Activated CD4-positive, CD25-positive, alpha-beta regulatory T cell (primary cell): ENCODE results near the gene CEP76.

Experiments used
- DNase-seq, 4 experiments: peaks; one replicate each; lab custom pipeline; 2025; lab: John Stamatoyannopoulos, UW

Gene CEP76

DNA sequence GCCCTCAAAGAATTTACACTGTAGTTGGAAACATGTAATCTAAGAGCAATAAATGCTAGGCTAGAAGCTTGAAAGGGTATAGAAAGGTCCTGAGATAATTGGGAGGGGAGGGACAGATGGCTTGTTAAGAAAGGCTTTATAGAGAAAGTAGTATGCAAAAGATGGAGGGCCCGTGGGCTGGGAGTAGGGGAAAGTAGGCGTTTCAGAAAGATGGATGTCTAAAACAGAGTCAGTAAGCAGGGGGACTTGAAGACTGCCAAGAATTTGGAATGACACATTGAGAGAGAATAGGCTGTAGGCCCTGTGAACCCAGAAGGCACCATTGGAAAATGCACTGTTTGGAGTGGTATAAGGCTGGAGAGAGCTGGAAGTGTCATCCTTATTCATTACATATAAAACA lies 1.1 kb upstream of the CEP76 start:
- DNase-seq: no peak

GRCh38 chr18:12703096-12703567 lies 609 bp upstream of the CEP76 start:
- no peak for DNase-seq

DNA sequence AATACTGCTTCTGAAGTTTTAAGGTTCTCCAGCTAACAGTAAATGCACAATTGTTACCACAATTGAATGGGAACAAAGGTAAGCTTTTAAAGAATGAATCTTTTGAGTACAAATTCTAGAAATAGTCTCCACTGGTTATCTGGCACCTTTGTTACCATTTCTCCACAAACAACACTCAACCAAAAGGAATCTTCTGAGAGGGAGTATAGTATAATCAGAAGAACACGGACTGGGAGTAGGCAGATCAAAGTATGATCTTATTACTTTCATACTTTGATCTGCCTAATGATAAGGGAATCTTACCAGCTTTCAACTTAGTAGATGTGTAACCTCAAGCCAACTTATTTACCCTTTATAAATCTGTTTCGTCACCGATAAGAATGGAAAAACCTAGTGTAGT lies 1.4 kb downstream of the CEP76 start:
- no peak for DNase-seq

GRCh38 chr18:12699747-12700146 lies 2.8 kb downstream of the CEP76 start:
- no peak for DNase-seq

- no peak for DNase-seq
These were observed 8.5 kb downstream of the CEP76 start for GRCh38 chr18:12694032-12694431.

DNA sequence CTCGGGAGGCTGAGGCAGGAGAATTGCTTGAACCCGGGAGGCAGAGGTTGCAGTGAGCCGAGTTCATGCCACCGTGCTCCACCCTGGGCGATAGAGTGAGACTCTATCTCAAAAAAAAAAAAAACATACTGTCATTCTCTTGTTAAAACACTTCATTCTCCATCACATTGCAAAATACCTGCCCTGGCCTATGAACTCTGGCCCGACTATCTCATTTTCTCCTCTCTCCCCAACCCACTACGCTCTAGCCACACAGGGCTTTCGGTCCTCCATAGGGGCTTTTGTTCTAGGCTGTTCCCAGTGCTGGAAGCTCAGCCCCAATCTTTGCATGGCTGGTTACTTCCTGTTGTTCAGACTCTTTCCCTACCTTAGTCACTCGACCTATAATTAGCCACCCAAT lies 10.3 kb downstream of the CEP76 start:
- DNase-seq: no peak

- no peak for DNase-seq
These were observed 13.2 kb downstream of the CEP76 start for GRCh38 chr18:12689256-12689850.

DNA sequence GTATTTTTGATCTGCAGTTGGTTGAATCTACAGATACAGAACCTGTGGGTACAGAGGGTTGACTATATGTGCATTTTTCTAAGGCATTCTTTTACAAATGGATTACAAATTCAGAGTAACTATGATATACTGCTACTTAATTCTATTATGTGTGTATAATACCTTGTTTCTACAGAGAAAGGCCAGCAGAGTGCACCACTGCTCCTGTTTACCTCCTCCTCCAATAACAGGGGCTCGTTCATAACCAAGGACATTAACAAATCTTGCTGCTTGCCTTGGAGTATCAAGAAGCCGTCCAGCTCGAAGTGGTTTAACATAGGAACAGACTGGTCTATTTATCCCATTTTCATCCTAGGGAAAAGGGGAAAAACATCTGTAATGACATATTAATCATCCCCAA lies 16.4 kb downstream of the CEP76 start:
- DNase-seq: no peak

GRCh38 chr18:12679183-12679786 lies 23.2 kb downstream of the CEP76 start:
- DNase-seq: no peak

GRCh38 chr18:12668041-12668440 lies 34.5 kb downstream of the CEP76 start:
- DNase-seq: no peak

DNA sequence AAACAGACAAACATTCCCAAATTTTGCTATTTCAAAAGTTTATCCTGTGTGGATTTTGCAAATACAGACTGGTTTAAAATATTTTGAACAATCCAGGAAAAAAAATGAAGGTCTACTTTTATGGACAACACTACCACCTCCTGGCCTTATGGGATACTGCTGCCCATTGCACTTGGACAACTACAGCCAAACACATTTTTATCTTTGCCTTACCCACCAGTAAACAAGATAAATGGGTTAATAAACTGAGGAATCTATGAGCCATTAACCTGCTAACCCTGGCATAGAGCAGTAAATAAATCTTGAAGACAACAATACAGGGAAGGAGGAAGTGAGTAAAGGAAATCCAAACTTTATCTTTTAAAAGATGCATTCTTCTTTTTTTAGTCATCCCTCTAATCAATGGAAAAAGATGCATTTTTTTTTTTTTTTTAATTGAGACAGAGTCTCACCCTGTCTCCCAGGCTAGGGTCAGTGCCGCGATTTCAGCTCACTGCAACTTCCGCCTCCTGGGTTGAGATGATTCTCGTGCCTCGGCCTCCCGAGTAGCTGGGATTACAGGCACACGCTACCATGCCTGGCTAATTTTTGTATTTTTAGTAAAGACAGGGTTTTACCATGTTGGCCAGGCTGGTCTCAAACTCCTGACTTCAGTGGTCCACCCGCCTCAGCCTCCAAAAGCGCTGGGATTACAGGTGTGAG lies 42.5 kb downstream of the CEP76 start:
- DNase-seq: no peak

- DNase-seq: no peak
These were observed 43.9 kb downstream of the CEP76 start for GRCh38 chr18:12658426-12659138.

DNA sequence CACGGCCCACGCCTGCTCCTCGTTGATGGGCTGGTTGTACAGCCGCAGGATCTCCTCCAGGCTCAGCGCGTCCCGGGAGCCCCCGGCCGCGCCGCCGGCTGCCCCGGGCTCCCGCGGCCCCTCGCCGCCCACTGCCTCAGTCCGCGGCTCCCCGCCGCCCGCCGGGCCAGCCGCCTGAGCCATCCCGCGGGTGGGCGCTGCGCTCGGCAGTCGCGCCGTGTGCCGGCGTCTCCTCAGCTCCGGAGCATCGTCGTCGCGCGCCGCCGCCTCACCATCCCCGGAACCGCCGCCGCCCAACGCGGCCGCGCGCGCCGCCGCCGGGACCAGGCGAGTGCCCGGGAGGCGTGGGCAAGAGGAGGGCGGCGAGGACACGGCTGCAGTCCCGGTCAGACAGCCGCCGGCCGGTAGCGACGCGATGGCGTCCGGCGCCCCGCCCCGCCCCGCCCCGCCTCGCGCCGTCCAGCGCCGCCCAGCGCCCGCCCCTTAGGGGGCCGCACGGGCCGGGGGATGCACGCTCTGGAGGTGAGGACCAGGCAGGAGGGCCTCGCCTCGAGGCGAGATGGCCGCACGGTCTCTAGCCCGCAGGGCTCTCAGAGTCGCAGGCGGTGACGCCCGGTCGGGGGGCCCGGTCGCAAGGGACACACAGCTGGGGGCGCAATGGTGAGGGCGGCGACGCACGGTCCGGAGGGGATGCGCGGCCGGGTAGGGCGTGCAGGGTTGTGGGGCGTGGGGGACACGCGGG lies 44.7 kb downstream of the CEP76 start, which contains the start of gene SPIRE1:
SPIRE1 (minus strand) TSS at position 424 of the 742 bp plus-strand sequence; CDS start at position 183, 241 bp downstream.
- DNase-seq: peak in 1 of 4 experiments; percentile 16

- no peak for DNase-seq
These were observed 45.4 kb downstream of the CEP76 start for GRCh38 chr18:12656938-12657683.

DNA sequence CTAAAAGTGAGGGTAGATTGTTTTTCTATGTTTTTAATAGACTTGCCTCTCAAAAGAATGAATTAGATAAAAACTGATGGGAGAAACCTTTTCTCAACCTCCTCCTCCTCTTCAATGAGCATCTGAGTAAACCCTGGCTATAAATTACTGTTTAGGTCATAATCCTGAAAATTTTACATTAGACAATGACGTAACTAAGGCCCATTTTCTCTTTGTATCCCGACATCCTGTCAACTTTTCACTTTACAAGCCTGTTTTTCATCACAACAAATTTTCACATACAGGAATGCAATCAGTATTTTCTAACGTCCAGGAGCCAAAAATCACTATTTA lies 46.0 kb downstream of the CEP76 start:
- no peak for DNase-seq

DNA sequence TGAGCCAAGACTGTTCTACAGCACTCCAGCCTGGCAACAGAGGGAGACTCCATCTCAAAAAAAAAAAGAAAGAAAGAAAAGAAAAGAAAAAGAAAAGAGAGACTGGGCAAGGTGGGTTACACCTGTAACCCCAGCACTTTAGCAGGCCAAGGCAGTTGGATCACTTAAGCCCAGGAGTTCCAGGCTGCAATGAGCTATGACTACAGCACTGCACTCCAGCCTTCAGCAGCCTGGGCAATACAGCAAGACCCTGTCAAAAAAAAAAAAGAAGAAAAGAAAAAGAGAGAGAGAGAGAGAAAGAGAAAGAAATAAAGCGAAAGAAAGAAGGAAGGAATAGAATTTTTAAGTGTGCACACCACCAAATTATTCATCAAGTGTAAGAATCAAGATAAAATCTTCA lies 47.6 kb downstream of the CEP76 start:
- no peak for DNase-seq

- no peak for DNase-seq
These were observed 49.6 kb downstream of the CEP76 start for GRCh38 chr18:12652861-12653401.

DNA sequence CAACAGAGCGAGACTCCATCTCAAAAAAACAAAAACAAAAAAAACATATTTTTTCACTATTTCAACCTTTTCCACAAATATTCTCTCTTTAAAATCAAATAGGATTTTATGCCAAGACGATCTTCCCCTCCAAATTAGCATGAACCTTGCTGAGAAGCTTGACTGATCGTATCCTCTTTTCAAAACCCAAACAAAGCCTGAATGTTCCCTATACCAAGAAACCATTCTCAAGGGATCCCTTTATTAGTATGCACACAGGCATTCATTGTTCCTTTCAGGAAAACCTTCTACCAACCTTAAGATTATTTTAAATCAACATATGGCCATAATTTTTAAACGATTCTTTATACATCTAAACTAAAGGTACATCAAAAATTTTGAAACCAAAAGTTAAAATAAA lies 50.9 kb downstream of the CEP76 start:
- DNase-seq: no peak

DNA sequence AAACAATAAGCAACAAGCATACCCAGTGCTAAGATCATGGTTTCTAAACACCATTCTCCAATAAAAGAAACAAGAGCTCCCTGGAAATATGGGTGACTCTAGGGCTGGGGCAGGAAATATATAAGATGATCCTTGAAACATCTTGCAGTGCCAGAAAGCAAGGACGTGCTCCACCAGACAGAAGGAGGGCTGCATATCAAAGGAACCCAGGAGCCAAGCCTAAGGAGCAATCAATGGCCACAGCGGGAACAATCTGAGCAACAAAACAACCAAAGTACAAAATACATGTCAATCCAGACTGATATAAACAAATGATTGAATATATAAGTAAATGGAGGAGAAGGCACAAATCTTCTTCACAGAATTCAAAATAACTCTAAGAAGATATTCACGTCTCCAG lies 54.8 kb downstream of the CEP76 start:
- no peak for DNase-seq

DNA sequence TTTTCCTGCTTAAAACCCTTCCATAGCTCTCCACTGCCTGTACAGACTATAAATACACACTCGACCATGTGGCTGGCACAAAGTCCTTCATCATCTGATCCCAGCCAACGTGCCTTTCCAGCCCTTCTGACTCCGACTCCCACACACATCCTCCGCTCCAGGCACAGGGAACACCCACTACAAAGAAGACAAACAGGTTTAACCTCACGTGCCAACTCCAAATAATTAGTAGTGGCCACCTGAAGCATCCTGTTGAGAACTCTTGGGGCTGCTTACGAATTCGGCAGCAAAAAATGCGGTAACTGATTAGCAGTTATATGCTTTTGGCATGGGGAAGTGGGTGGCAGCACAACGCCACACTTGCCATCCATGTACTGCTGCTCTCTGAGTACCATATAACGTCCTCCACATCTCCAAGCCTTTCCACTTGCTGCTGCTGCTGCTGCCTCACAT lies 56.7 kb downstream of the CEP76 start:
- no peak for DNase-seq

GRCh38 chr18:12645254-12645653 lies 57.3 kb downstream of the CEP76 start:
- DNase-seq: no peak
